HG02884 (cell line): Measurements from ENCODE around the gene TCERG1L.
A peak's percentile ranks its signal among the peaks of the same experiment; 100 is the strongest.

Experiments used
- ATAC-seq: cut with Tn5 transposase; IDR thresholded peaks from one replicate; pipeline ENCODE4 v1.9.1; 2021; ENCODE audit warnings: mild to moderate bottlenecking, moderate library complexity; ENCODE audit not compliant: unreplicated experiment

TCERG1L gene

GRCh38 chr10:131316321-131317075, 5.0 kb upstream of the TCERG1L start:
- no peak for ATAC-seq

- peak; percentile 59 for ATAC-seq
Observed at GRCh38 chr10:131315344-131315743, 3.8 kb upstream of the TCERG1L start.

GRCh38 chr10:131314799-131315198, 3.3 kb upstream of the TCERG1L start:
- no peak for ATAC-seq

GRCh38 chr10:131314148-131314547, 2.6 kb upstream of the TCERG1L start:
- no peak for ATAC-seq

GRCh38 chr10:131313377-131313776, 1.9 kb upstream of the TCERG1L start:
- ATAC-seq = no peak

- no peak for ATAC-seq
Observed at GRCh38 chr10:131312478-131312836, 936 bp upstream of the TCERG1L start.

- ATAC-seq = no peak
Observed at GRCh38 chr10:131311402-131311660, 190 bp downstream of the TCERG1L start.

GRCh38 chr10:131310551-131311401, 745 bp downstream of the TCERG1L start:
- ATAC-seq = no peak

- ATAC-seq = no peak
Observed at GRCh38 chr10:131310142-131310541, 1.4 kb downstream of the TCERG1L start.

- no peak for ATAC-seq
Observed at GRCh38 chr10:131300508-131300907, 11.0 kb downstream of the TCERG1L start.

GRCh38 chr10:131290781-131291180, 20.7 kb downstream of the TCERG1L start:
- ATAC-seq = no peak

GRCh38 chr10:131288648-131289047, 22.9 kb downstream of the TCERG1L start:
- ATAC-seq = no peak

- no peak for ATAC-seq
Observed at GRCh38 chr10:131282961-131283360, 28.6 kb downstream of the TCERG1L start.

GRCh38 chr10:131280101-131280500, 31.4 kb downstream of the TCERG1L start:
- no peak for ATAC-seq

- ATAC-seq = no peak
Observed at GRCh38 chr10:131279516-131279915, 32.0 kb downstream of the TCERG1L start.

GRCh38 chr10:131277969-131278368, 33.6 kb downstream of the TCERG1L start:
- no peak for ATAC-seq

- ATAC-seq = no peak
Observed at GRCh38 chr10:131277278-131277677, 34.2 kb downstream of the TCERG1L start.

GRCh38 chr10:131275691-131276090, 35.8 kb downstream of the TCERG1L start:
- no peak for ATAC-seq

GRCh38 chr10:131274883-131275282, 36.6 kb downstream of the TCERG1L start:
- no peak for ATAC-seq

GRCh38 chr10:131274133-131274880, 37.2 kb downstream of the TCERG1L start:
- no peak for ATAC-seq

GRCh38 chr10:131273476-131273875, 38.0 kb downstream of the TCERG1L start:
- no peak for ATAC-seq
